HG03097 (cell line): ENCODE results near the gene CHI3L1.
"Not testable (repeated sequence)": the region's sequence is repeated elsewhere in the genome, so short reads cannot be mapped to it uniquely, and the experiment has no call there.

Source experiments
- ATAC-seq: cut with Tn5 transposase; IDR thresholded peaks from one replicate; pipeline ENCODE4 v1.9.1; 2021; ENCODE audit not compliant: unreplicated experiment, low FRiP score

Gene CHI3L1

DNA sequence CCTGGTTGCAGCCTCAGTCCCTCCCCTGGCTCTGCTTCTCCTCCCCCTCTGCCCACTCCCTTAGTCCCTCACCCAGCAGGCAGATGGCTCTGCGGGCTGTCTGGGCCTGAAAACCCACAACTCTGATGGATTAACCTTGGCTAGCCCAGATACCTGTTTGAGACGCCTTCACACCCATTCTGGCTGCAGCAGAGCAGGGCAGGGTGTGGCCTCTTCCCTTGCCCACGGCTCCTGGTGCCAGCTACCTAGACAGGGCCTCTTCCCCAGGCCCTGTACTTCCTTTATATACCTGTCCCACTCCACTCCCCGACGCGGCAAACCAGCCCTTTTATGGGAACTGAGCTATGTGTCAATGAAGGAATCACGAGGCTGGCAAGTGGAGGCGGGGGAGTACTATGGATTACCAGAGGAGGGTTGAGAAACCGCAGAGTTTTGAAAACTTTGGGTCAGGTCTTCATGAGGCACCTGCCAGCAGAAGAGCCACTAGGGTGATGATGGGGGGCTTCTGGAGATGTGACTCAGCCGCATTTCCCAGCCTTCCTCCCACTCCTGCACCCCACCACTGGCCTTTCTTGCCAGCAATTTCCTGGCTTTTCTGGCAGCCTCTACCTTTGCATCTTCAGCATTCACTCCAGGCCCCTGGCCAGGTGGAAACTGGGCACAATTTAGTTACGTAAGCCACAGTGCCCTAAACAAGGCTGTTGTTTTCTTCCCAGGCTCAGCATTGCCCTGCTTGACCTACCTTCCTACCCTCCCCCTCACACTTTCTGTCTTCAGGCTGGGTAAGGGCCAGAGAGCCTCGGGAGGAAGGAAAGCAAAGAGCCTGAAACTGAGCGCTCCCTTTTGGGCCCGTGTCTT lies at the start of gene CHI3L1:
Gene CHI3L1, minus strand, starts transcription at position 259 of the 858 bp plus-strand sequence. Its CDS starts 81 bp downstream, at position 178.
- no peak for ATAC-seq

DNA sequence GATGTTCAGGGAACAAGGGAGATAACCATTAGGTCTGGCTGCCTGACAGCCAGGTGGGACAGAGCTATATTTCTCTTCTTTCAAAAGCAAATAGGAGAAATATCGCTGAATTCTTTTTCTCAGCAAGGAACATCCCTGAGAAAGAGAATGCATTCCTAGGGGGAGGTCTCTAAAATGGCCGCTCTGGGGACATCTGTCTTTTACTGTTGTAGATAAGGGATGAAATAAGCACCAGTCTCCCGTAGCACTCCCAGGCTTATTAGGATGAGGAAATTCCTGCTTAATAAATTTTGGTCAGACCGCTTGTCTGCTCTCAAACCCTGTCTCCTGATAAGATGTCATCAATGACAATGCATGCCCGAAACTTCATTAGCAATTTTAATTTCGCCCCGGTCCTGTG lies 48.4 kb upstream of the CHI3L1 start:
- not testable (repeated sequence) for ATAC-seq

GRCh38 chr1:203229471-203230135 lies 43.1 kb upstream of the CHI3L1 start, which contains the start of gene CHIT1:
TSS of gene CHIT1 (minus strand) at chr1:203229673. CDS start at chr1:203229636, 37 bp downstream.
- ATAC-seq, result no peak

GRCh38 chr1:203228670-203229069 lies 42.2 kb upstream of the CHI3L1 start:
- ATAC-seq, result no peak

DNA sequence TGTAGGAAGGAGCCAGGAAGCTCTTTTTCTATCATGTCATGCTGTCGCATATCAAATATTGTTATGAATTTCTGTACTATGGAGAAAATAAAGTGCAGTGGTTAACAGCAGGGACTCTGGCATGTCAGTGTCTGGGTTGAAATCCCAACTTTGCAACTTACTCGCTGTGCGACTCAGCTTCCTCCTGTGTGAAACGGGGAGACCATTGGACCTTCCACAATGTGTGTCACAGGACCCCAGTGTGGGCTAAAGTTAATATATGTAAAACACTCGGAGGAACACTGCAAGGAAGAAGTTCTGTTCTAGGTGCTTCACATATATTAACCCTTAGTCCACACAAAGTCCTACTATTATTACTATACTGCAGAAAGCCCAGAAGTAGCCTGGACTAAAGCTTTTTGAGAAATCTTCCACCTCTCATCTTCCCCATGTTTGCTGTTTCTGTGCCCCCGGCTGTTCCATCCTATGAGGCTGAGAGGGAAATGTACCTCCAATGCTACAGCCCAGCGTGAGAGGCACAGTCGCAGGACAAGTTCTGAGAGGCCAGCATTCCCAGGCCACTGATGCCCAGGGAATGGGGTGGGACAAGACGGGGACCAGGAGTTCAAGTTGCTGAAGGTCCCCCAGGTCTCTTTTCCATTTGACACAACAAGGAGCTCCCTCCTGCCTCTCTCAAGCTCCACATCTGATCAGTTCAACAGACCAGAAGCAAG lies 41.0 kb upstream of the CHI3L1 start:
- ATAC-seq, result no peak

- no peak for ATAC-seq
These were observed 38.6 kb upstream of the CHI3L1 start for GRCh38 chr1:203225071-203225470.

GRCh38 chr1:203223012-203223775 lies 36.7 kb upstream of the CHI3L1 start:
- no peak for ATAC-seq

GRCh38 chr1:203219934-203220333 lies 33.4 kb upstream of the CHI3L1 start:
- no peak for ATAC-seq

DNA sequence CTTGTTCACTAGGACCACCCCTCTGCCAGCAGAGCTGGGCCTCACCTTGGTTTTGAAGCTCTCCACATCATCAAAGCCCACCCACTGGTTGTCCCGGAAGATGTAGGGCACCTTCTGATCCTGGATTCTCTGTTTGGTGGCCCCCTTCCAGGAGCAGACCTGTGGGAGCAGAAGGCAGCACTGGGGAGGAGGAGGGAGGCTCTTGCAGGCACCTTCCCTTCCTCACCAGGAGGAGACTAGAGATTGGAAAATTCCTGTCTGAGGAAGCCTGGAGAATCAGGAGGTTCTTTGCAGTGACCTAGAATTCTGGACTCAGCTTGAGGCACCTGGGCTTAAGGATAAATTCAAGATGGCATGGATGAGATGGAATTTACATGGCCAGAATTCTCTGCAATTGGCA lies 32.7 kb upstream of the CHI3L1 start:
- ATAC-seq, result no peak

DNA sequence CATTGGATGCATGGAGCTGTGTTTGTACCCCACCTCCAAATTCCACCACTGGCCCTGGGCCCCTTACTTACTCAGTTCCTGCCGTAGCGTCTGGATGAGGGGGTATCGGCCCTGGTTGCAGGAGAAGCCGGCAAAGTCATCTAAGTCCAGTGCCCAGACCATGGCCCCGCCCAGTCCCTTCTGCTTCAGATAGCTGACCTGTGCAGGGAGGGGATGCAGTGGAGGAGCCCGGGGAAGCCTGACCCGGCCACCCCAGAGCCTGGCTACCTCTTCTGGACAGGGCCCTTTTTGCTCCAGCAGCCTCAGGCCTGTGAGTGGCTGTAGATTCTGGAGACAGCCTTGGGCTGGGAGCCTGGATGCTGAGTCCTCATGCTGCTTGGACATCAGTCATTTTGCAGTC lies 31.2 kb upstream of the CHI3L1 start:
- no peak for ATAC-seq

- ATAC-seq, result no peak
These were observed 30.7 kb upstream of the CHI3L1 start for GRCh38 chr1:203217139-203217655.

- ATAC-seq, result no peak
These were observed 30.0 kb upstream of the CHI3L1 start for GRCh38 chr1:203216274-203217138.

DNA sequence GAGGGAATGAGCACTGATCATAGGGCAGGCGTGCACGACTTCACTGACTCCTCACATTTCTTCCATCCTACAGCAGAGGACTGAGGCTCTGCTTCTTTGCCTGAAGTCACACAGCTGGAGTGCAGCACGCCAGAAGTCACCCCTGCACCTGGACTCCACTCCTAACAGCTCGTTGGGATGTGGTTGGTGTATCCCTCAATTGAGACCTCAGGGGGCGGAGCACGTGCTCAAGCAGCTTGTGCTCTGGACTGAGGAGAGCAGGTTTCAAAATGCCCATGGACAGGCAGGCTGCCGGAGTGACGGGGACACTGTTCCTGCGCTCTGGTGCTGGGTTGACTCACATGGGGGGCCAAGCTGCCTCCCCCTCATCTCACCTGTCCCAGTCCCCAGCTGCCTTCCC lies 29.1 kb upstream of the CHI3L1 start:
- ATAC-seq, result no peak

- ATAC-seq, result no peak
These were observed 28.4 kb upstream of the CHI3L1 start for GRCh38 chr1:203214871-203215270.

GRCh38 chr1:203213126-203213525 lies 26.6 kb upstream of the CHI3L1 start:
- no peak for ATAC-seq

DNA sequence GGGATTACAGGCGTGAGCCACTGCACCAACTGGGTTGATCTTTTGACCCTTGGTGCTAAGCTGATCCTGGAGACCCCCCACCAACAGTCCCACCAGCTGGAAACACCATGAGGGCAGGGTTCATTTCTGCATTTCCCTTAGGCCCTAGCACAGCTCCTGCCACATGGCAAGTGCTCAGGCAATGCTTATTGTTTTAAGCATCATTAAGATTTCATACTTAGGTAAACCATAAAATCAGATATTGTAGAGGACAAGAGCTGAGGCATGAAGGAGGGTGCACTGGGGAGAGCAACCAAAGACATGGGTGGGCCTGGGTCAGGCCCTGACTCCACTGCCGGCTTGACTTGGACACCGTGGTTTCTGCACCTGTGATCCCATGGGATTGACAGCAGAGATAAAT lies 25.3 kb upstream of the CHI3L1 start:
- ATAC-seq, result no peak

DNA sequence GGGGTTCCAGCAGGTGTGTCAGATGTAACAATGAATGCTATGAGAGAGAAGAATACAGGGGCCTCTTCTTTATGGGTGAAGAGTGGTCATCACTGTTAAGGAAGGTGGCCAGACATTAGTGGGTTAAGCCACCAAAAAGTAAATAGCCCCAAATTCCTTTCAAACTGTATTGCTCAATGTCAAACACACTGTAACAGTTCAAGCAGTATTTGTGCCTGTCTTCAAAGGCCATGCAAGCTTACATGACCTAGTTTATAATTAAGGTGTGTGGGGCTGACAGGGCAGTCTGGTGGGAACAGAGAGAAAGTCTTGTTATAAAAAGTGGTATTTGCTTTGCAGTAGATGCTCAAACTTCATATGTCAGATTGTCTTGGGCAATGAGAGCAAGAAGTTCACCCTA lies 24.5 kb upstream of the CHI3L1 start:
- ATAC-seq, result no peak

DNA sequence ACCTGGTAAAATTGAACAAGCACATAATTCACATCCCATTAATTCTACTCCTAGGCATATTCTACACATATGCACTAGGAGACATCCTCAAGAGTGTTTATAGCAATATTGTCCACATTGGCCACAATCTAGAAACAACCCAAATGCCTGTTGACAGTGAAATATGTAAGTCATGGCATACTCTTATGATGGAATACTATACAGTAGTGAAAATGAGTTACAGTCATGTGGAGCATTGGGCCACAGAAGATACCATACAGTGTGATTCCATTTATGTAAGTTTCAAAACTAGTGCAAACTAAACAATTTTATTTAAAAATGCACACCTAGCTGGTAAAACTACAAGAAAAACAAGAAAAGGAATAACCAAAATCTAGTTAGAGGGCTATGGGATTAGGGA lies 23.8 kb upstream of the CHI3L1 start:
- ATAC-seq, result no peak

GRCh38 chr1:203208181-203208580 lies 21.7 kb upstream of the CHI3L1 start:
- ATAC-seq, result no peak
